Fibroblast of the aortic adventitia (primary cell): ENCODE data around the gene ITPR2. TPM values are rescaled to one million over a fixed set of nuclear protein-coding genes. Genes with fewer than 3 reads are reported as not detected.

Source experiments
- DNase-seq: peaks from one replicate; pipeline ENCODE4 v3.0.0-alpha.2; 2010; ENCODE audit warnings: low read depth
- H3K4me3 ChIP-seq: 2 replicates; pipeline ENCODE4 v1.5.1; 2011; ENCODE audit warnings: low read depth, mild to moderate bottlenecking, control low read depth, low read length, moderate library complexity
- CTCF ChIP-seq: IDR thresholded peaks from 2 replicates; pipeline ENCODE4 v1.5.1; 2011; ENCODE audit warnings: mild to moderate bottlenecking, low read length, control low read depth, inconsistent platforms; ENCODE audit not compliant: insufficient read depth
- total RNA-seq: library from RNA; depleted of rRNA; stranded (reverse); fragments of >200 nt; gene quantifications from 2 replicates; pipeline ENCODE4 v1.2.3, GENCODE V29; 2012; ENCODE audit warnings: low replicate concordance

ITPR2 gene
- total RNA-seq, 1 donor: 15.5 TPM

- peak; percentile 55 for TF ChIP-seq CTCF
- peak; percentile 80 for DNase-seq
- H3K4me3 ChIP-seq: peak overlapping the region; percentile 11
These were observed 534.0 kb downstream of the ITPR2 start for GRCh38 chr12:26298785-26299621.

GRCh38 chr12:26297396-26298070 lies 535.5 kb downstream of the ITPR2 start:
- TF ChIP-seq CTCF: no peak
- DNase-seq: no peak
- no peak overlapping the region for H3K4me3 ChIP-seq

GRCh38 chr12:26295001-26295400 lies 538.0 kb downstream of the ITPR2 start:
- no peak for TF ChIP-seq CTCF
- no peak for DNase-seq
- H3K4me3 ChIP-seq: no peak overlapping the region

GRCh38 chr12:26293612-26294011 lies 539.4 kb downstream of the ITPR2 start:
- no peak for DNase-seq
- no peak for TF ChIP-seq CTCF
- no peak overlapping the region for H3K4me3 ChIP-seq

- no peak for TF ChIP-seq CTCF
- no peak for DNase-seq
- no peak overlapping the region for H3K4me3 ChIP-seq
These were observed 540.4 kb downstream of the ITPR2 start for GRCh38 chr12:26292596-26292995.

- TF ChIP-seq CTCF: no peak
- no peak overlapping the region for H3K4me3 ChIP-seq
- no peak for DNase-seq
These were observed 542.4 kb downstream of the ITPR2 start for GRCh38 chr12:26290565-26290964.
